Keratinocyte (primary cell): ENCODE measurements around the gene SLIT3. TPM values are rescaled to one million over a fixed set of nuclear protein-coding genes. Genes with fewer than 3 reads are reported as not detected.

Experiments
- DNase-seq: peaks from one replicate; pipeline ENCODE4 v3.0.0-alpha.2; 2011; ENCODE audit warnings: low read depth, missing footprints, low spot score
- FAIRE-seq: peaks from 2 replicates; lab custom pipeline; 2011; peaks lifted over from hg19 to GRCh38; lab: Jason Lieb, UNC
- H2AFZ ChIP-seq: 2 replicates; pipeline ENCODE4 v1.6.0; 2012; ENCODE audit warnings: low read length, control low read depth, inconsistent platforms; ENCODE audit not compliant: control insufficient read depth
- H3K27ac ChIP-seq: 2 replicates; pipeline ENCODE4 v1.5.1; 2011; ENCODE audit warnings: low read length; ENCODE audit not compliant: control insufficient read depth, insufficient read depth
- H3K27me3 ChIP-seq: 3 replicates; pipeline ENCODE4 v1.6.0; 2011; ENCODE audit warnings: low read length; ENCODE audit not compliant: control insufficient read depth, insufficient read depth; ENCODE audit errors: extremely low read depth
- H3K36me3 ChIP-seq, 2 experiments: 2 replicates in 1 of 2; 3 replicates in 1 of 2; pipeline ENCODE4 v1.5.1; 2011; ENCODE audit warnings: low read length in 2 of 2, mild to moderate bottlenecking in 1 of 2; ENCODE audit not compliant: control insufficient read depth in 2 of 2, insufficient read depth in 2 of 2; ENCODE audit errors: extremely low read depth in 1 of 2
- H3K4me1 ChIP-seq: 3 replicates; pipeline ENCODE4 v1.5.1; 2011; ENCODE audit warnings: low read length; ENCODE audit not compliant: control insufficient read depth, insufficient read depth; ENCODE audit errors: extremely low read depth
- H3K4me2 ChIP-seq: 3 replicates; pipeline ENCODE4 v1.6.0; 2011; ENCODE audit warnings: low read depth, low read length; ENCODE audit not compliant: control insufficient read depth, insufficient read depth; ENCODE audit errors: extremely low read depth
- H3K4me3 ChIP-seq, 3 experiments: fragments of 200-600 bp in 1 of 3; sonication (generic) in 1 of 3; 2 replicates in 2 of 3; 3 replicates in 1 of 3; pipeline ENCODE4 v1.5.1; 2011 to 2016; ENCODE audit warnings: low read length in 3 of 3, mild to moderate bottlenecking in 3 of 3, control low read depth in 2 of 3, inconsistent platforms in 1 of 3, low read depth in 1 of 3, mixed read lengths in 1 of 3, mixed run types in 1 of 3, moderate library complexity in 1 of 3; ENCODE audit not compliant: control insufficient read depth in 2 of 3, insufficient read depth in 2 of 3; ENCODE audit errors: extremely low read depth in 1 of 3
- H3K79me2 ChIP-seq: 2 replicates; pipeline ENCODE4 v1.6.0; 2012; ENCODE audit warnings: low read length; ENCODE audit not compliant: control insufficient read depth, insufficient read depth
- H3K9ac ChIP-seq: 3 replicates; pipeline ENCODE4 v1.6.0; 2011; ENCODE audit warnings: low read length; ENCODE audit not compliant: control insufficient read depth, insufficient read depth; ENCODE audit errors: extremely low read depth
- H3K9me1 ChIP-seq: 3 replicates; pipeline ENCODE4 v1.6.0; 2011; ENCODE audit warnings: low read length; ENCODE audit not compliant: control insufficient read depth, insufficient read depth; ENCODE audit errors: extremely low read depth
- H3K9me3 ChIP-seq: 2 replicates; pipeline ENCODE4 v1.5.1; 2012; ENCODE audit warnings: low read depth, low read length; ENCODE audit not compliant: control insufficient read depth
- H4K20me1 ChIP-seq: 3 replicates; pipeline ENCODE4 v1.6.0; 2011; ENCODE audit warnings: low read length; ENCODE audit not compliant: control insufficient read depth, insufficient read depth; ENCODE audit errors: extremely low read depth
- CTCF ChIP-seq, 3 experiments: IDR thresholded peaks in 1 of 3; conservative IDR thresholded peaks in 1 of 3; optimal IDR thresholded peaks in 1 of 3; 2 replicates in 2 of 3; 3 replicates in 1 of 3; pipeline versions ENCODE3 to v1.5.1; 2011; ENCODE audit warnings: low read length in 3 of 3, mild to moderate bottlenecking in 3 of 3, moderate library complexity in 2 of 3, control low read depth in 1 of 3, inconsistent platforms in 1 of 3; ENCODE audit not compliant: insufficient read depth in 2 of 3; ENCODE audit errors: extremely low read depth in 1 of 3
- EZH2 ChIP-seq: IDR thresholded peaks from one replicate; pipeline ENCODE4 v1.6.1; 2012; ENCODE audit warnings: inconsistent platforms, mild to moderate bottlenecking, low read length, moderate library complexity
- dilution Hi-C: fragments of 300-500 bp; cut with MboI; formaldehyde crosslinking; loops from one replicate; pipeline ENCODE4 v1.7.0; 2020; ENCODE audit warnings: low sequenced_read_pairs; ENCODE audit not compliant: extremely low pct_ligation_motif_present
- polyA plus RNA-seq, 5 experiments: library from polyadenylated mRNA; depleted of rRNA in 3 of 5; stranded (reverse) in 3 of 5; stranded (forward) in 1 of 5; unstranded in 1 of 5; fragments of >200 nt; gene quantifications; 1 replicate in 1 of 5; 2 replicates in 3 of 5; 3 replicates in 1 of 5; pipeline versions ENCODE4 v1.2.1 to v1.2.3, GENCODE V29; 2011 to 2012; ENCODE audit warnings: missing spikeins in 2 of 5, low read depth in 1 of 5, low replicate concordance in 1 of 5

The SLIT3 gene
- polyA plus RNA-seq, 1 donor (not counting 4 experiments of a cell fraction or from before 2014, with no cell fraction given) = 2.4 TPM

DNA sequence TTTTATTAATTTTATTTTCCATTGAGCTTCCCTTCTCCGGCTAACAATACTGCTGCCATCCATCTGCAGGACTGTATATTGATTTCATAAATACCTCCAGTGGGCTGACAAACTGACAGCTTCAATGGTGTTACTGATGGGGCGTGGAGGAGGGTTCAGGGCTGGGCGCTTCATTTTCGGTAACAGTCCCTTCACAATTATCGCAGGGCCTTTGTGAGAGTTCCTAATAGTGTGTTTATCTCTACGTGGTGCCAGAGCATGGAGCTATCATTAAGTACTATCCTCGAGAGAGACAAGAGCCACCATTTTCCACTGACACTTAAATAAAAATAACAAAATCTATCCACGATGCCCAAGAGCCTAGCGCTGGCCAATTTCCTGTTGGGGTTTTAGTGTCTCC lies 414.8 kb downstream of the SLIT3 start:
- Histone ChIP-seq H3K4me2 (no peak overlapping the region), H3K9me3 (no peaks in the 10 kb centered on the region), H3K79me2 (no peaks in the 10 kb centered on the region), H3K9ac (no peak overlapping the region), H3K4me3 (no peak overlapping the region), H3K36me3 (no peaks in the 10 kb centered on the region), H3K27ac (no peak overlapping the region), H2AFZ (no peak overlapping the region), H3K9me1 (no peaks in the 10 kb centered on the region), H4K20me1 (no peaks in the 10 kb centered on the region), H3K27me3 (no peaks in the 10 kb centered on the region), H3K4me1 (no peaks in the 10 kb centered on the region)
- dilution Hi-C loops = no loop called here
- FAIRE-seq (no peak), DNase-seq (no peak)
- no peak for TF ChIP-seq CTCF (optimal IDR thresholded peaks at IDR 0.05 in 1 of 3, IDR thresholded peaks at IDR 0.05 in 1 of 3, conservative IDR thresholded peaks at IDR 0.05 in 1 of 3; ENCODE audit: extremely low read depth in 1 of 3, insufficient read depth in 2 of 3, low read length in 3 of 3)
- no peak for TF ChIP-seq EZH2

GRCh38 chr5:168885324-168886120 lies 415.4 kb downstream of the SLIT3 start:
- no peak overlapping the region for H3K27ac ChIP-seq
- no peaks in the 10 kb centered on the region for H3K4me1 ChIP-seq
- no peaks in the 10 kb centered on the region for H3K79me2 ChIP-seq
- H3K27me3 ChIP-seq = no peaks in the 10 kb centered on the region
- H3K4me3 ChIP-seq = no peak overlapping the region
- no peak overlapping the region for H3K9ac ChIP-seq
- DNase-seq (no peak), FAIRE-seq (no peak)
- H3K4me2 ChIP-seq = no peak overlapping the region
- H3K9me3 ChIP-seq = no peaks in the 10 kb centered on the region
- dilution Hi-C loops = no loop called here
- TF ChIP-seq EZH2 = no peak
- no peak overlapping the region for H2AFZ ChIP-seq
- no peaks in the 10 kb centered on the region for H4K20me1 ChIP-seq
- no peaks in the 10 kb centered on the region for H3K36me3 ChIP-seq
- H3K9me1 ChIP-seq = no peaks in the 10 kb centered on the region

- no peak overlapping the region for H3K4me2 ChIP-seq
- no peaks in the 10 kb centered on the region for H3K9me3 ChIP-seq
- dilution Hi-C loops = no loop called here
- H4K20me1 ChIP-seq = no peaks in the 10 kb centered on the region
- H3K9ac ChIP-seq = no peak overlapping the region
- FAIRE-seq (no peak), DNase-seq (no peak)
- no peaks in the 10 kb centered on the region for H3K27me3 ChIP-seq
- H3K27ac ChIP-seq = no peak overlapping the region
- no peaks in the 10 kb centered on the region for H3K4me1 ChIP-seq
- no peak for TF ChIP-seq EZH2
- TF ChIP-seq CTCF (optimal IDR thresholded peaks at IDR 0.05 in 1 of 3, IDR thresholded peaks at IDR 0.05 in 1 of 3, conservative IDR thresholded peaks at IDR 0.05 in 1 of 3; ENCODE audit: extremely low read depth in 1 of 3, insufficient read depth in 2 of 3, low read length in 3 of 3) = no peak
- H3K79me2 ChIP-seq = no peaks in the 10 kb centered on the region
- no peaks in the 10 kb centered on the region for H3K9me1 ChIP-seq
- no peak overlapping the region for H2AFZ ChIP-seq
- H3K4me3 ChIP-seq = no peak overlapping the region
- H3K36me3 ChIP-seq = no peaks in the 10 kb centered on the region
These were observed 416.9 kb downstream of the SLIT3 start for GRCh38 chr5:168883991-168884390.
